Ishikawa (cell line): ENCODE results near the gene PDE1C.

ENCODE experiments used
- CEBPB ChIP-seq: IDR thresholded peaks from 2 replicates; pipeline ENCODE4 v1.6.1; 2012
- CREB1 ChIP-seq: IDR thresholded peaks from 2 replicates; pipeline ENCODE4 v1.6.1; 2012; ENCODE audit warnings: low read depth
- EGR1 ChIP-seq: IDR thresholded peaks from 2 replicates; pipeline ENCODE4 v1.6.1; 2012
- EP300 ChIP-seq: IDR thresholded peaks from 2 replicates; pipeline ENCODE4 v1.6.1; 2012; ENCODE audit warnings: borderline replicate concordance
- FOXM1 ChIP-seq: IDR thresholded peaks from 2 replicates; pipeline ENCODE4 v1.6.1; 2012; ENCODE audit warnings: low read depth, borderline replicate concordance
- NFIC ChIP-seq: IDR thresholded peaks from 2 replicates; pipeline ENCODE4 v1.6.1; 2012
- RAD21 ChIP-seq: IDR thresholded peaks from 2 replicates; pipeline ENCODE4 v1.6.1; 2012; ENCODE audit warnings: low read depth
- TAF1 ChIP-seq: IDR thresholded peaks from 2 replicates; pipeline ENCODE4 v1.6.1; 2012; ENCODE audit warnings: low read depth, mild to moderate bottlenecking
- TCF12 ChIP-seq: IDR thresholded peaks from 2 replicates; pipeline ENCODE4 v1.6.1; 2012; ENCODE audit warnings: low read depth
- TEAD4 ChIP-seq: IDR thresholded peaks from 2 replicates; pipeline ENCODE4 v1.6.1; 2012
- YY1 ChIP-seq: IDR thresholded peaks from 2 replicates; pipeline ENCODE4 v1.6.1; 2012; ENCODE audit warnings: low read depth
- ZBTB7A ChIP-seq: IDR thresholded peaks from 2 replicates; pipeline ENCODE4 v1.6.1; 2012; ENCODE audit warnings: low read depth
- TF ChIP-seq, protein P1 (sequence below): IDR thresholded peaks from 2 replicates; pipeline ENCODE4 v1.6.1; 2012; ENCODE audit warnings: low read depth, mild to moderate bottlenecking
- TF ChIP-seq, protein P2 (sequence below): IDR thresholded peaks from 2 replicates; pipeline ENCODE4 v1.6.1; 2012
- TF ChIP-seq, protein P3 (sequence below): IDR thresholded peaks from 2 replicates; pipeline ENCODE4 v1.6.1; 2012

Gene PDE1C

DNA sequence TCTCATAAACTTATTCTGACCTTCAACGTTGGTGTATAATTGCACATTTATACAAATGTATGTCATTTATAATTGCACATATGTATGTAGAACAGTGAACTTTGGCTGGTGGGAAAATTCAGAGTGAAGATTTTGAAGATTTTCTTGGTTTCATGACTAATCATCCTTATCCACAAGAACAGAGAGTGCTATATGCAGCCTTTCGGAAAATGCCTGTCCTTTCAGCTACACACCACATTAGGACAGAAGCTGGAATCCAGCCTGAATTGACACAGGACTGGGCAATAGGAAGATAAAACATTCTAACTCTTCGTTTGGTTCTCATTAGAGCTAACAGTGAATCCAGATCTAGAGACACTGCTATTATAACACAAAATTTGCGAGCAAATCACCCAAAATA lies 166.2 kb downstream of the PDE1C start:
- TF ChIP-seq TAF1: no peak
- no peak for TF ChIP-seq TCF12
- TF ChIP-seq, protein P1, sequence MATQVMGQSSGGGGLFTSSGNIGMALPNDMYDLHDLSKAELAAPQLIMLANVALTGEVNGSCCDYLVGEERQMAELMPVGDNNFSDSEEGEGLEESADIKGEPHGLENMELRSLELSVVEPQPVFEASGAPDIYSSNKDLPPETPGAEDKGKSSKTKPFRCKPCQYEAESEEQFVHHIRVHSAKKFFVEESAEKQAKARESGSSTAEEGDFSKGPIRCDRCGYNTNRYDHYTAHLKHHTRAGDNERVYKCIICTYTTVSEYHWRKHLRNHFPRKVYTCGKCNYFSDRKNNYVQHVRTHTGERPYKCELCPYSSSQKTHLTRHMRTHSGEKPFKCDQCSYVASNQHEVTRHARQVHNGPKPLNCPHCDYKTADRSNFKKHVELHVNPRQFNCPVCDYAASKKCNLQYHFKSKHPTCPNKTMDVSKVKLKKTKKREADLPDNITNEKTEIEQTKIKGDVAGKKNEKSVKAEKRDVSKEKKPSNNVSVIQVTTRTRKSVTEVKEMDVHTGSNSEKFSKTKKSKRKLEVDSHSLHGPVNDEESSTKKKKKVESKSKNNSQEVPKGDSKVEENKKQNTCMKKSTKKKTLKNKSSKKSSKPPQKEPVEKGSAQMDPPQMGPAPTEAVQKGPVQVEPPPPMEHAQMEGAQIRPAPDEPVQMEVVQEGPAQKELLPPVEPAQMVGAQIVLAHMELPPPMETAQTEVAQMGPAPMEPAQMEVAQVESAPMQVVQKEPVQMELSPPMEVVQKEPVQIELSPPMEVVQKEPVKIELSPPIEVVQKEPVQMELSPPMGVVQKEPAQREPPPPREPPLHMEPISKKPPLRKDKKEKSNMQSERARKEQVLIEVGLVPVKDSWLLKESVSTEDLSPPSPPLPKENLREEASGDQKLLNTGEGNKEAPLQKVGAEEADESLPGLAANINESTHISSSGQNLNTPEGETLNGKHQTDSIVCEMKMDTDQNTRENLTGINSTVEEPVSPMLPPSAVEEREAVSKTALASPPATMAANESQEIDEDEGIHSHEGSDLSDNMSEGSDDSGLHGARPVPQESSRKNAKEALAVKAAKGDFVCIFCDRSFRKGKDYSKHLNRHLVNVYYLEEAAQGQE: no peak
- no peak for TF ChIP-seq FOXM1

DNA sequence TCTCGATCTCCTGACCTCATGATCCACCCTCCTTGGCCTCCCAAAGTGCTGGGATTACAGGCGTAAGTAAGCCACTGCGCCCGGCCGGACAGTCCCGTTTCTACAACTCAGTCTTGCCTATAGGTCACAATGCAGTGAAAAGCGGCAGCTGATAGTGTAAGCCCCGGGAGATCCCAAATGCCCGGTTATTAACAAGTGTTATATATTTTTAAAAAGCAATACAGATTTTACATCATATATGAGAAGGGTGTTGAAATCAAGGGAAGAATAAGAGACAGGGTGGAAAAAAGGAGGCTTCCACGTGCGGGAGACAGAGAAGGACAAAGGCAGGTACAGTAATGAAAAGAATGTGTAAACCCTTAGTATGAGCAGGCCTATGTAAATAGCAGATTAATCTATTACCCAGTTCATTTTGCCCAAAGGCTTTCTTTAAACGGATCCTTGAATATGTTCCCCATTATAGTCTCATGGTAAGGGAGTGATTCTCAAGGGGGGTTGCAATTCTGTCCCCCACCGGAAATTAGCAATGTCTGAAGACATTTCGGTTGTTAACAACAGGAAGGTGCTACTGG lies 170.8 kb downstream of the PDE1C start:
- TF ChIP-seq, protein P1: no peak
- TF ChIP-seq EGR1: no peak

DNA sequence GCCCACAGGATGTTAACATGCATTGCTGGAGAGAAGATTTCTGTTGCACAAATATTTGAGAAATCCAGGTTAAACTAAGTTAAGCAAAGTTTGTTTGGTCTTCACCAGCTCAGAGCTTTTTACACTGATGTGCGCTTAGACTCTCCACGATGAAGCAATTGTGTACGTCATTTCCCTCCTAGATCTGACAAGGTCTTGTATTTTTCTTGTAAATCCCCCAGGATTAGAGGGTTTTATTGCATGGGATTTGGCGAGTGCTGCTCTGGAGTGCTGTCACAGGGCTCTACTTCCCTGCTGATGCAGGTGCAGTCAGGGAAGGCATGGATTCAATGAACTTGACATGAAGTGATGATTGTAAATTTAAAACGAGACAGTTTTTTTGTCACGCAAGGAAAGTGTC lies 173.3 kb downstream of the PDE1C start:
- no peak for TF ChIP-seq YY1
- TF ChIP-seq EGR1: no peak
- TF ChIP-seq ZBTB7A: no peak
- TF ChIP-seq, protein P1: no peak
- TF ChIP-seq NFIC: no peak
- no peak for TF ChIP-seq CREB1
- TF ChIP-seq TEAD4: no peak
- no peak for TF ChIP-seq EP300
- no peak for TF ChIP-seq RAD21
- TF ChIP-seq, protein P2, sequence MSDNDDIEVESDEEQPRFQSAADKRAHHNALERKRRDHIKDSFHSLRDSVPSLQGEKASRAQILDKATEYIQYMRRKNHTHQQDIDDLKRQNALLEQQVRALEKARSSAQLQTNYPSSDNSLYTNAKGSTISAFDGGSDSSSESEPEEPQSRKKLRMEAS: no peak

DNA sequence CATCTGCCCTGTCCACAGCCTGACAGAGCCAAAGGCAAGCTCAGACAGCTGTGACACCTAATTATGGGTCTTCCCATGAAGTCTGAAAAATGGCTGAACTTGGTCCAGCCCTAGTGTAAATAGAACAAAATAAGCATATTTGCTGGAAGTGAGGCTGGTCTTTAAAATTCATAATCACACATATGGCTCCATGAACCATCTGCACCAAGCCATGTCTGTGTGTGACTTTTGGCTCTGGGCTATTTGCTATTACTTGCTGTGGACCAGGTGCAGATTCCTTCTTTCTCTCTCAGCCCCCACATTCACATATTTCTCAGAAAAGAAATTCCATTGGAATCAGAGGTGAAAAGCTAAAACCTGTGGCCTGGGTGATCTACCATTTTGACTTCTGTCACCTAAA lies 175.9 kb downstream of the PDE1C start:
- TF ChIP-seq, protein P3, sequence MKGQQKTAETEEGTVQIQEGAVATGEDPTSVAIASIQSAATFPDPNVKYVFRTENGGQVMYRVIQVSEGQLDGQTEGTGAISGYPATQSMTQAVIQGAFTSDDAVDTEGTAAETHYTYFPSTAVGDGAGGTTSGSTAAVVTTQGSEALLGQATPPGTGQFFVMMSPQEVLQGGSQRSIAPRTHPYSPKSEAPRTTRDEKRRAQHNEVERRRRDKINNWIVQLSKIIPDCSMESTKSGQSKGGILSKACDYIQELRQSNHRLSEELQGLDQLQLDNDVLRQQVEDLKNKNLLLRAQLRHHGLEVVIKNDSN: no peak
- no peak for TF ChIP-seq RAD21
- no peak for TF ChIP-seq ZBTB7A
- no peak for TF ChIP-seq FOXM1
- no peak for TF ChIP-seq TCF12
- TF ChIP-seq EGR1: no peak
- no peak for TF ChIP-seq EP300
- TF ChIP-seq TEAD4: no peak
- TF ChIP-seq, protein P1: no peak
- no peak for TF ChIP-seq YY1
- no peak for TF ChIP-seq CEBPB
- TF ChIP-seq TAF1: no peak
- TF ChIP-seq NFIC: no peak
- TF ChIP-seq, protein P2: no peak
- TF ChIP-seq CREB1: no peak
